Breast epithelium (tissue), 4 donors: ENCODE measurements around the gene ZNF438. TPM values are rescaled to one million over a fixed set of nuclear protein-coding genes. Genes with fewer than 3 reads are reported as not detected.

ENCODE experiments used
- DNase-seq, 2 donors: peaks; one replicate each; pipeline ENCODE4 v3.0.0-alpha.2; 2019; ENCODE audit warnings: low spot score in 2 of 2
- H3K27ac ChIP-seq, 2 donors: fragments of 200-600 bp; sonication (generic) in 1 of 2; one replicate each; pipeline ENCODE4 v1.5.1; 2016 to 2019; ENCODE audit warnings: mild to moderate bottlenecking in 1 of 2
- H3K27me3 ChIP-seq, 2 donors: fragments of 200-600 bp; sonication (generic) in 1 of 2; one replicate each; pipeline versions ENCODE4 v1.5.1 to v1.6.0; 2017 to 2019; ENCODE audit warnings: control low read depth in 1 of 2, mild to moderate bottlenecking in 1 of 2
- H3K36me3 ChIP-seq: fragments of 200-600 bp; one replicate; pipeline ENCODE4 v1.5.1; 2019
- H3K4me1 ChIP-seq, 2 donors: fragments of 200-600 bp; sonication (generic); one replicate each; pipeline ENCODE4 v1.5.1; 2016 to 2019; ENCODE audit warnings: control low read depth in 1 of 2
- H3K4me3 ChIP-seq, 3 donors: fragments of 200-600 bp; sonication (generic); 1 replicate in 2 of 3; 2 replicates in 1 of 3; pipeline ENCODE4 v1.5.1; 2016 to 2019; ENCODE audit warnings: mild to moderate bottlenecking in 3 of 3, moderate library complexity in 2 of 3
- H3K9me3 ChIP-seq, 2 donors: fragments of 200-600 bp; sonication (generic) in 1 of 2; one replicate each; pipeline ENCODE4 v1.5.1; 2016 to 2019; ENCODE audit warnings: control low read depth in 1 of 2
- POLR2A ChIP-seq: fragments of 450-650 bp; IDR thresholded peaks from one replicate; pipeline ENCODE4 v1.6.1; 2016; ENCODE audit warnings: antibody characterized with exemption, mild to moderate bottlenecking, moderate library complexity
- POLR2AphosphoS5 ChIP-seq, 3 donors: sonication (generic); formaldehyde crosslinking; IDR thresholded peaks; one replicate each; pipeline ENCODE4 v1.6.1; 2017; ENCODE audit warnings: antibody characterized with exemption in 3 of 3
- intact Hi-C: fragments of 100-400 bp; cut with DNase I; formaldehyde crosslinking; loops from one replicate; pipeline ENCODE4 v1.15.1; 2023; ENCODE audit warnings: low total_unique reads
- total RNA-seq, 3 donors: library from RNA; depleted of rRNA; stranded (reverse); fragments of >200 nt; gene quantifications; one replicate each; pipeline ENCODE4 v1.1.0, GENCODE V29; 2016
- TF ChIP-seq, protein P1 (sequence below), 3 donors: fragments of 450-650 bp; IDR thresholded peaks; one replicate each; pipeline ENCODE4 v1.5.1; 2016 to 2017; ENCODE audit warnings: antibody characterized with exemption in 3 of 3, mild to moderate bottlenecking in 3 of 3, moderate library complexity in 3 of 3

Gene ZNF438, protein sequence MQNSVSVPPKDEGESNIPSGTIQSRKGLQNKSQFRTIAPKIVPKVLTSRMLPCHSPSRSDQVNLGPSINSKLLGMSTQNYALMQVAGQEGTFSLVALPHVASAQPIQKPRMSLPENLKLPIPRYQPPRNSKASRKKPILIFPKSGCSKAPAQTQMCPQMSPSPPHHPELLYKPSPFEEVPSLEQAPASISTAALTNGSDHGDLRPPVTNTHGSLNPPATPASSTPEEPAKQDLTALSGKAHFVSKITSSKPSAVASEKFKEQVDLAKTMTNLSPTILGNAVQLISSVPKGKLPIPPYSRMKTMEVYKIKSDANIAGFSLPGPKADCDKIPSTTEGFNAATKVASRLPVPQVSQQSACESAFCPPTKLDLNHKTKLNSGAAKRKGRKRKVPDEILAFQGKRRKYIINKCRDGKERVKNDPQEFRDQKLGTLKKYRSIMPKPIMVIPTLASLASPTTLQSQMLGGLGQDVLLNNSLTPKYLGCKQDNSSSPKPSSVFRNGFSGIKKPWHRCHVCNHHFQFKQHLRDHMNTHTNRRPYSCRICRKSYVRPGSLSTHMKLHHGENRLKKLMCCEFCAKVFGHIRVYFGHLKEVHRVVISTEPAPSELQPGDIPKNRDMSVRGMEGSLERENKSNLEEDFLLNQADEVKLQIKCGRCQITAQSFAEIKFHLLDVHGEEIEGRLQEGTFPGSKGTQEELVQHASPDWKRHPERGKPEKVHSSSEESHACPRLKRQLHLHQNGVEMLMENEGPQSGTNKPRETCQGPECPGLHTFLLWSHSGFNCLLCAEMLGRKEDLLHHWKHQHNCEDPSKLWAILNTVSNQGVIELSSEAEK
- total RNA-seq, result 10 to 100 TPM in 1 of 3 donors, 1 to 10 TPM in 2; 8.8 to 34.6 (median 10.0) TPM

- no peaks in the 10 kb centered on the region for H3K27me3 ChIP-seq
- no peaks in the 10 kb centered on the region for H3K4me1 ChIP-seq
- TF ChIP-seq POLR2AphosphoS5 (IDR thresholded peaks at IDR 0.05), result peak; percentile 48 to 84 (median 84)
- peak; percentile 81 for TF ChIP-seq POLR2A
- TF ChIP-seq, protein P1, sequence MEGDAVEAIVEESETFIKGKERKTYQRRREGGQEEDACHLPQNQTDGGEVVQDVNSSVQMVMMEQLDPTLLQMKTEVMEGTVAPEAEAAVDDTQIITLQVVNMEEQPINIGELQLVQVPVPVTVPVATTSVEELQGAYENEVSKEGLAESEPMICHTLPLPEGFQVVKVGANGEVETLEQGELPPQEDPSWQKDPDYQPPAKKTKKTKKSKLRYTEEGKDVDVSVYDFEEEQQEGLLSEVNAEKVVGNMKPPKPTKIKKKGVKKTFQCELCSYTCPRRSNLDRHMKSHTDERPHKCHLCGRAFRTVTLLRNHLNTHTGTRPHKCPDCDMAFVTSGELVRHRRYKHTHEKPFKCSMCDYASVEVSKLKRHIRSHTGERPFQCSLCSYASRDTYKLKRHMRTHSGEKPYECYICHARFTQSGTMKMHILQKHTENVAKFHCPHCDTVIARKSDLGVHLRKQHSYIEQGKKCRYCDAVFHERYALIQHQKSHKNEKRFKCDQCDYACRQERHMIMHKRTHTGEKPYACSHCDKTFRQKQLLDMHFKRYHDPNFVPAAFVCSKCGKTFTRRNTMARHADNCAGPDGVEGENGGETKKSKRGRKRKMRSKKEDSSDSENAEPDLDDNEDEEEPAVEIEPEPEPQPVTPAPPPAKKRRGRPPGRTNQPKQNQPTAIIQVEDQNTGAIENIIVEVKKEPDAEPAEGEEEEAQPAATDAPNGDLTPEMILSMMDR (IDR thresholded peaks at IDR 0.05), result peak; percentile 40 to 78 (median 72)
- peak within 1 kb of the TSS; percentile 43 to 80 (median 74) for H3K4me3 ChIP-seq
- no peaks in the 10 kb centered on the region for H3K9me3 ChIP-seq
- intact Hi-C loops, result loop anchor here (5.0 kb wide), 1 partner anchor 244 kb away; no protein-coding TSS in a partner anchor
- peak within 1 kb of the TSS; percentile 99 to 100 for H3K27ac ChIP-seq
- H3K36me3 ChIP-seq, result no peaks in the 10 kb centered on the region
- DNase-seq, result peak; percentile 91 to 92
These were observed at the start of gene ZNF438 for GRCh38 chr10:31031558-31032257. Gene ZNF438, minus strand, starts transcription at chr10:31031865. Its CDS starts 154,831 bp downstream, at chr10:30877034.

- Histone ChIP-seq H3K9me3 (no peaks in the 10 kb centered on the region), H3K36me3 (no peaks in the 10 kb centered on the region), H3K27me3 (no peaks in the 10 kb centered on the region), H3K4me1 (no peaks in the 10 kb centered on the region), H3K4me3 (no peak overlapping the region), H3K27ac (no peak overlapping the region)
- no peak for DNase-seq
- intact Hi-C loops, result no loop called here
- TF ChIP-seq POLR2A (no peak), POLR2AphosphoS5 (IDR thresholded peaks at IDR 0.05) (no peak)
- TF ChIP-seq, protein P1 (IDR thresholded peaks at IDR 0.05), result no peak
These were observed 44.9 kb upstream of the ZNF438 start for GRCh38 chr10:31076610-31076988.

- Histone ChIP-seq H3K4me1 (no peaks in the 10 kb centered on the region), H3K36me3 (no peaks in the 10 kb centered on the region), H3K27ac (no peak overlapping the region), H3K9me3 (no peaks in the 10 kb centered on the region), H3K27me3 (no peaks in the 10 kb centered on the region), H3K4me3 (no peak overlapping the region)
- no peak for TF ChIP-seq POLR2AphosphoS5 (IDR thresholded peaks at IDR 0.05)
- no peak for TF ChIP-seq POLR2A
- TF ChIP-seq, protein P1 (IDR thresholded peaks at IDR 0.05), result no peak
- no peak for DNase-seq
- intact Hi-C loops, result no loop called here
These were observed 44.4 kb upstream of the ZNF438 start for GRCh38 chr10:31075881-31076609.

DNA sequence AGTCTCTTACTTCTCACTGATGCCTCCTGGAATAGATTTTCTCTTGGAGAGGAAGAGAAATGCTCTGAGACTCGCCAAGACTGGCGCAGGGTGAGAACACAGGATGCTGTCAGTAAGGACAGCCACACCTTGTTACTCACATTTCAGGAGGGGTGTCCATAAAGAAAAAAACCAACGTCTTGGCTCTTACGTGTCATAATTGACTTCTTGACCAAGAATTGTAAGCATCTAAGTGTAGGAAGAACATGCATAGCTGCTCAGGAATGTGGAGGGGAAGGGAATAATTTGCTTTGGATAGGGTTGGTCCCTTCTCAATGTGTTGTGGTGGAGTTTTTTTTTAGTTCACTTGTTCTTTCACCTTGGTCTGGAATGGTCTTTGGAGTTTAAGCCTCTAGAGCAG, 43.8 kb upstream of the ZNF438 start:
- no peak for DNase-seq
- Histone ChIP-seq H3K27ac (no peak overlapping the region), H3K36me3 (no peaks in the 10 kb centered on the region), H3K9me3 (no peaks in the 10 kb centered on the region), H3K4me3 (no peak overlapping the region), H3K27me3 (no peaks in the 10 kb centered on the region), H3K4me1 (no peaks in the 10 kb centered on the region)
- intact Hi-C loops, result no loop called here
- TF ChIP-seq POLR2A (no peak), POLR2AphosphoS5 (IDR thresholded peaks at IDR 0.05) (no peak)
- TF ChIP-seq, protein P1 (IDR thresholded peaks at IDR 0.05), result no peak
